Ovary (tissue), 3 donors: Measurements from ENCODE around the gene PCDHGA8.

Experiments
- CTCF ChIP-seq, 3 donors: fragments of 450-650 bp in 2 of 3; fragments of 200-600 bp in 1 of 3; IDR thresholded peaks; one replicate each; pipeline versions ENCODE4 v1.5.1 to v1.8.0; 2016 to 2022; ENCODE audit warnings: antibody characterized with exemption in 3 of 3, mild to moderate bottlenecking in 1 of 3
- EP300 ChIP-seq: sonication (generic); formaldehyde crosslinking; IDR thresholded peaks from one replicate; pipeline ENCODE4 v1.6.1; 2017; ENCODE audit warnings: antibody characterized with exemption
- POLR2A ChIP-seq: fragments of 450-650 bp; IDR thresholded peaks from one replicate; pipeline ENCODE4 v1.6.1; 2017; ENCODE audit warnings: antibody characterized with exemption, mild to moderate bottlenecking, moderate library complexity
- donor health status: DM: no; HTN: no; CAD: no.

GRCh38 chr5:141413540-141414069 lies 21.2 kb downstream of the PCDHGA8 start:
- no peak for TF ChIP-seq CTCF (IDR thresholded peaks at IDR 0.05)
- TF ChIP-seq POLR2A = no peak
- no peak for TF ChIP-seq EP300
